GM23248 (cell line): Measurements from ENCODE around the gene ZNF687.

ENCODE experiments used
- EZH2 ChIP-seq: fragments of 200-600 bp; sonication (generic); IDR thresholded peaks from 2 replicates; pipeline ENCODE4 v1.6.1; 2018; ENCODE audit warnings: antibody characterized with exemption, mild to moderate bottlenecking; ENCODE audit not compliant: insufficient read depth, poor library complexity, severe bottlenecking
- EZH2phosphoT487 ChIP-seq: fragments of 200-600 bp; sonication (generic); IDR thresholded peaks from 2 replicates; pipeline ENCODE4 v1.6.1; 2018; ENCODE audit warnings: antibody characterized with exemption, moderate library complexity, mild to moderate bottlenecking, low read depth; ENCODE audit not compliant: insufficient read depth

DNA sequence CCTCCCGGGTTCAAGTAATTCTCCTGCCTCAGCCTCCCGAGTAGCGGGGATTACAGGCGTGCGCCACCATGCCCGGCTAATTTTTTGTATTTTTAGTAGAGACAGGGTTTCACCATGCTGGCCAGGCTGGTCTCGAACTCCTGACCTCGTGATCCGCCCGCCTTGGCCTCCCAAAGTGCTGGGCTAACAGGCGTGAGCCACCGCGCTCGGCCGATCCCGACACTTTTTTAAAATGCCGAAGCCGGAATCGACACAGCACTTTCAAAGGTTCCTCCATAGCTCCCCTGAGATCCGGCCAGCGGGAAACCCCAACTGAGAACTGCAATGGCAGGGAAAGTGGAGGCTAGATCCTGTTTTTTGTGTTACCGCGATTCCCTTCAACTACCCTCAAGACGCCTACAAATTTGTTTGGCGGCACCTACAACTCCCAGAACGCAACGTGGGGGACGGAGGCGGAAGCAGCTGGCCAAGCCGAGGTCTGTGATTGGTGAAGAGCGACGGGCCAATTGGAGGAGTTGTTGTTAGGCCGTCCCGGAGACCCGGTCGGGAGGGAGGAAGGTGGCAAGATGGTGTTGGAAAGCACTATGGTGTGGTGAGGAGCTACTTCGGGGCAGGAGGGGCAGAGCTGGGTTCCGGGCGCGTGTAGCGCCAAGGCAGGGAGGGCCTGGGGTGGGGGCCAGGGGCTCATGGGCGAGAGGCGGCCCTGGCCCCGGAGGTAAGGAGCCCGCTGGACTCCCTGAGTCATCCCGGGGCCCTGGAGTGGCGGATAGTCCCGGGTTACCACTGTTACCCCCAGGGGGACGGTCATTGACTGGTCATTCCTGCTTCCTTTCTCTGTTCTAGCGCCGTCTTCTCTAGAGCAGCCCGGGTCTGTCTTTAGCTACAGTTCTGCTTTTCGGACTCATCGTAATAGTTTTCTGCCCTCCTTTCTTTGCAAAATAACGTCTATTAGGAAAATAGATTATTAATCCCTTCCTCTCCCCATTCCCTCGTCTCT is 27.6 kb upstream of the ZNF687 start, which contains the start of gene PSMD4:
- TF ChIP-seq EZH2 = no peak
- TF ChIP-seq EZH2phosphoT487 = no peak
